Large intestine (tissue), 3 donors: Measurements from ENCODE around the gene SAC3D1. TPM values are rescaled to one million over a fixed set of nuclear protein-coding genes. Genes with fewer than 3 reads are reported as not detected.

Experiments
- DNase-seq, 2 donors: peaks; one replicate each; pipeline versions ENCODE4 v3.0.0 to v3.0.0-alpha.2; 2013
- H3K27ac ChIP-seq: one replicate; pipeline ENCODE4 v1.5.1; 2013; ENCODE audit warnings: low read length
- H3K27me3 ChIP-seq: 2 replicates; pipeline ENCODE4 v1.6.1; 2013; ENCODE audit warnings: low read length; ENCODE audit not compliant: control insufficient read depth, insufficient read depth
- H3K36me3 ChIP-seq: 2 replicates; pipeline ENCODE4 v1.6.1; 2013; ENCODE audit warnings: low read length; ENCODE audit not compliant: control insufficient read depth, insufficient read depth
- H3K4me1 ChIP-seq: one replicate; pipeline ENCODE4 v1.6.1; 2013; ENCODE audit warnings: low read length; ENCODE audit not compliant: control insufficient read depth, insufficient read depth
- H3K4me3 ChIP-seq: one replicate; pipeline ENCODE4 v1.5.1; 2013; ENCODE audit warnings: low read length
- H3K9me3 ChIP-seq: one replicate; pipeline ENCODE4 v1.6.1; 2013; ENCODE audit warnings: mild to moderate bottlenecking, low read depth, low read length, moderate library complexity; ENCODE audit not compliant: control insufficient read depth
- WGBS: methylation state at CpG from one replicate; pipeline ENCODE4 v1.1.5; 2013; ENCODE audit warnings: low lambda C conversion rate; ENCODE audit not compliant: insufficient coverage; 5-methylcytosine and 5-hydroxymethylcytosine counted together
- polyA plus RNA-seq: library from polyadenylated mRNA; unstranded; fragments of 120-200 nt; gene quantifications from one replicate; pipeline ENCODE4 v1.2.1, GENCODE V29; 2013

SAC3D1 gene
- polyA plus RNA-seq, 1 donor: 8.9 TPM

- no CpG with 5 or more reads among the region's 23 CpGs for WGBS
- Histone ChIP-seq H3K9me3 (no peaks in the 10 kb centered on the region), H3K27ac (no peak overlapping the region), H3K36me3 (peaks cover 28% of the 10 kb centered on the region), H3K4me3 (no peak overlapping the region), H3K27me3 (peaks cover 4% of the 10 kb centered on the region), H3K4me1 (peaks cover 19% of the 10 kb centered on the region)
- no peak for DNase-seq
These were observed 3.0 kb downstream of the SAC3D1 start for GRCh38 chr11:65043881-65044501.

GRCh38 chr11:65045061-65045460 is 4.1 kb downstream of the SAC3D1 start:
- Histone ChIP-seq H3K27me3 (peaks cover 4% of the 10 kb centered on the region), H3K36me3 (peaks cover 23% of the 10 kb centered on the region), H3K4me3 (no peak overlapping the region), H3K4me1 (peaks cover 19% of the 10 kb centered on the region), H3K9me3 (no peaks in the 10 kb centered on the region), H3K27ac (no peak overlapping the region)
- DNase-seq: no peak
- no CpG with 5 or more reads among the region's 5 CpGs for WGBS

DNA sequence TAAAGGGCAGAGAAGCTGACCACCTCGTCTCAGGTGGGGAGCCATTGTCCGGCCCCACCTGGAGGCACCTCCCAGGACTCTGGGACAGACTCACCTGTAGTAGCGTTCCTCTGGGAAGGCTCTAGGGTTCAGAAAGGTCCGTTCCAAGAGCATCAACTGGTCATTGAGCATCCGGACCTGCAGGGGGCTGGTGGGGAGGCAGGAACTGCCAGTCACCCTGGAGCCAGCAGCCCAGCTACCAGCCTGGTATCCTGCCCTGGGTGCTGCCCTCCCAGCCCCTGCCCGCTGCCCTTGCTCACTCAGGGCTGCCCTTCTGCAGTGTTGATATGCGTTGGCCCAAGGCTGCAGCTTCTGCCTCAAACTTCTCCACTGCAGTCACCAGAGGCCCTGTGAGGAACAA is 4.7 kb downstream of the SAC3D1 start:
- H3K27ac ChIP-seq: no peak overlapping the region
- no peak overlapping the region for H3K4me3 ChIP-seq
- no CpG with 5 or more reads among the region's 7 CpGs for WGBS
- no peak for DNase-seq
- peaks cover 19% of the 10 kb centered on the region for H3K4me1 ChIP-seq
- H3K27me3 ChIP-seq: peaks cover 4% of the 10 kb centered on the region
- H3K36me3 ChIP-seq: peaks cover 23% of the 10 kb centered on the region
- H3K9me3 ChIP-seq: no peaks in the 10 kb centered on the region

- Histone ChIP-seq H3K4me1 (peaks cover 10% of the 10 kb centered on the region), H3K9me3 (no peaks in the 10 kb centered on the region), H3K4me3 (peak overlapping the region; percentile 46), H3K27ac (no peak overlapping the region), H3K27me3 (peaks cover 4% of the 10 kb centered on the region), H3K36me3 (peaks cover 23% of the 10 kb centered on the region)
- WGBS: no CpG with 5 or more reads among the region's 56 CpGs
- no peak for DNase-seq
These were observed 6.8 kb downstream of the SAC3D1 start for GRCh38 chr11:65047581-65048422.

- DNase-seq: no peak
- Histone ChIP-seq H3K4me1 (peaks cover 17% of the 10 kb centered on the region), H3K4me3 (no peak overlapping the region), H3K27me3 (peaks cover 4% of the 10 kb centered on the region), H3K36me3 (no peaks in the 10 kb centered on the region), H3K9me3 (no peaks in the 10 kb centered on the region), H3K27ac (no peak overlapping the region)
- WGBS: no CpG with 5 or more reads among the region's 9 CpGs
These were observed 10.4 kb downstream of the SAC3D1 start for GRCh38 chr11:65051398-65051858.

DNA sequence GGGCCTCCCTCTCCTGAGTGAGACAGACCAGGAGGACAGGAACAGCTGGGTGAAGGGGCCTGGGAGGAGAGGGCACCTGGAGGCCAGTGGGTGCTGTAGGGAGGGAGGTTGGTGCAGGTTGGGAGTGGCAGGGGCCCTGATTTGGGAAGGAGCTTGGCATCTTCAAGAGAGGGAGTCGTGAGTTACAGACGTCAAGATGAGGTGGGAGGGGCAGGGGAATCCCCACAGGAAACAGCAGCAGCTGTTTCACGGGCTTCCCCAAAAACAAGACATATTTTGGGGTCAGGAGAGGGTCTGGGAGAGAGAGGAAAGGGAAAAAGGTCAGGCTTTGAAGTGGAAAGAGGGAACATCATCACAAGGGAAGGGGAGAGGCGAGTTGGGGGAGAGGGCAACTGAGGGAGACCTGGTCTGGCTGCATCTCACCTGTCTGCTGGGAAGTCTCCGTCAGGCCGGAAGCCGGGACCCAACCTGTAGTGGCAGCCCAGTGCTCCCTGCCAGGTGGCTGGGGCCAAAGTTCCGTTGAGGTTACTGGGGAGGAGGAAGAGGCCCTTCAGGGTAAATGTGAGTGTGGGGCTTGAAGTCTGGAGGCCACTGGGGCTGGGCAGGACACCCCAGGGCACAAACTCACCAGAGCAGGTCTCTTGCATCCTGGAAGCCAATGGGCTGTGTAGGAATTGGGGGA is 13.0 kb downstream of the SAC3D1 start:
- Histone ChIP-seq H3K27me3 (no peaks in the 10 kb centered on the region), H3K4me1 (peaks cover 24% of the 10 kb centered on the region), H3K27ac (no peak overlapping the region), H3K36me3 (no peaks in the 10 kb centered on the region), H3K4me3 (no peak overlapping the region), H3K9me3 (no peaks in the 10 kb centered on the region)
- WGBS: no CpG with 5 or more reads among the region's 8 CpGs
- peak in 1 of 2 donors; percentile 70 for DNase-seq

DNA sequence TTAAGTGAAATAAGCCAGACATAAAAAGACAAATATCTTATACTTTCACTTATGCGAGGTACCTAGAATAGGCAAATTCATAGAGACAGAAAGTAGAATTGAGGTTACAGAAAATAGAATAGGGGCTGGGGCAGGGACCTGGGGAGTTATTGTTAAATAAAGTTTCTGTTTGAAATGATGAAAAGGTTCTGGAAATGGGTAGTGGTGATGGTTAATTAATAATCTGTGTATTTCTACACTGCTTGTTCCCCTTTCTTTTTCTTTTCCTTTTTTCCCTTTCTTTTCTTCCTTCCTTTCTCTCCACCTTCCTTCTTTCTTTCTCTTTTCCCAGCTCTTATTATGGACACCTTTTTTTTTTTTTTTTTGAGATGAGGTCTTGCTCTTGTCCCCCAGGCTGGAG is 14.5 kb downstream of the SAC3D1 start:
- no CpG with 5 or more reads among the region's 1 CpG for whole genome bisulfite sequencing
- H3K4me3 ChIP-seq: no peak overlapping the region
- H3K27ac ChIP-seq: no peak overlapping the region
- H3K9me3 ChIP-seq: no peaks in the 10 kb centered on the region
- peaks cover 32% of the 10 kb centered on the region for H3K4me1 ChIP-seq
- no peak for DNase-seq
- H3K36me3 ChIP-seq: no peaks in the 10 kb centered on the region
- no peaks in the 10 kb centered on the region for H3K27me3 ChIP-seq

DNA sequence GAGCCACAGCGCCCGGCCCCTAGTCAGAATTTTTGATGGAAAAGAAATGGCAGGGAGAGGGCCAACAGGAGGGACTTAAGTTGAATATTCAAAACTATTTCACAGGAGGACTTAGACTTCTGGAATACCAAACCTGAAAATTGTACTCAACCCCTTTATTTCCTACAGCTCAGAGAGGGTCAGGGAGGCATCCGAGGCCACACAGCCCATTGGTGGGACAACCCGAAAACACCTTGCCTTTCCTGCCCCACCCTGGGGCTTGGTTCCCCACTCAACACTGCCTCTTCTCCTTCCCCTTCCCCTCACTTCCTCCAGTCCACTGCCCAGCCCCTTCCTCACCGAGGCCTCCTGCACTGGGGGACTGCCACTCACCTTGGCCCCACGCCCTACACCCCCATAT is 16.0 kb downstream of the SAC3D1 start:
- Histone ChIP-seq H3K4me3 (no peak overlapping the region), H3K4me1 (peaks cover 32% of the 10 kb centered on the region), H3K9me3 (no peaks in the 10 kb centered on the region), H3K27me3 (no peaks in the 10 kb centered on the region), H3K36me3 (no peaks in the 10 kb centered on the region), H3K27ac (no peak overlapping the region)
- no CpG with 5 or more reads among the region's 6 CpGs for WGBS
- DNase-seq: no peak

DNA sequence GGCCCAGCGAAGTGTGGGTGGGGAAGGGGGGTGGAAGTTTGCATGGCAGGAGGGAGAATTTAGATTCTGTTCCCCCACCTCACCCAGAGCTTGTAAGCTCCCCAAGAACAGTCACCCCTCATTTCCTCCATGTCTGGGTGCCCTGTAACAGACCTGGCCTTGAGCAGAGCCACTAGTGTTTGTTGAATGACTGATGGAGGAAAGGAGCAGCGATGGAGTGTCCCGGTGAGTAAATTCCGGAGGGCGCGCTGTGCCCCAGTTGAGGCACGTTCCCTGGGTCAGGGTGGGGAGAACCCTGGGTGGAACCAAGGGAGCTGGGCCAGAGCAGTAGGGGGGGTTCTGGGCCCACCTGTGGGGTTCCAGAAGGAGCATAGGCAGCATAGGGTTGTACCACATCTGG is 16.5 kb downstream of the SAC3D1 start:
- Histone ChIP-seq H3K27me3 (no peaks in the 10 kb centered on the region), H3K9me3 (no peaks in the 10 kb centered on the region), H3K36me3 (no peaks in the 10 kb centered on the region), H3K27ac (no peak overlapping the region), H3K4me3 (no peak overlapping the region), H3K4me1 (peaks cover 32% of the 10 kb centered on the region)
- WGBS: no CpG with 5 or more reads among the region's 7 CpGs
- DNase-seq: no peak

- no CpG with 5 or more reads among the region's 13 CpGs for WGBS
- Histone ChIP-seq H3K27me3 (no peaks in the 10 kb centered on the region), H3K4me1 (peaks cover 32% of the 10 kb centered on the region), H3K36me3 (no peaks in the 10 kb centered on the region), H3K9me3 (no peaks in the 10 kb centered on the region), H3K4me3 (no peak overlapping the region), H3K27ac (no peak overlapping the region)
- no peak for DNase-seq
These were observed 17.0 kb downstream of the SAC3D1 start for GRCh38 chr11:65058012-65058411.
